H1 (cell line): Measurements from ENCODE around the gene ARCN1. TPM values are rescaled to one million over a fixed set of nuclear protein-coding genes. Genes with fewer than 3 reads are reported as not detected.

Experiments
- JUND ChIP-seq: IDR thresholded peaks from 2 replicates; pipeline ENCODE4 v1.6.1; 2011; ENCODE audit warnings: mild to moderate bottlenecking, improper control_type of control experiment, low read length
- KDM5A ChIP-seq: fragments of 200-600 bp; IDR thresholded peaks from 2 replicates; pipeline ENCODE4 v1.7.1; 2012; ENCODE audit warnings: mild to moderate bottlenecking, low read length, inconsistent platforms, mixed read lengths
- SIN3A ChIP-seq, 2 experiments: IDR thresholded peaks in 1 of 2; conservative IDR thresholded peaks in 1 of 2; 2 replicates each; pipeline ENCODE4 v1.6.1; 2011 to 2012; ENCODE audit warnings: low read length in 2 of 2, improper control_type of control experiment in 1 of 2, low read depth in 1 of 2, mild to moderate bottlenecking in 1 of 2
- TEAD4 ChIP-seq: IDR thresholded peaks from 2 replicates; pipeline ENCODE4 v1.6.1; 2012; ENCODE audit warnings: low read depth, low read length, inconsistent platforms, mixed read lengths
- polyA plus RNA-seq, 7 experiments: library from polyadenylated mRNA; depleted of rRNA in 3 of 7; stranded (reverse) in 5 of 7; unstranded in 2 of 7; fragments of >200 nt in 5 of 7; fragments of 200-250 nt in 2 of 7; gene quantifications; 1 replicate in 5 of 7; 2 replicates in 1 of 7; 4 replicates in 1 of 7; pipeline versions ENCODE4 v1.2.1 to v1.2.3, GENCODE V29; 2011 to 2013; ENCODE audit warnings: missing spikeins in 2 of 7, mixed read lengths in 2 of 7
- total RNA-seq: library from RNA; stranded (reverse); fragmentation: NEBNext Ultra II Directional; extraction: Animal tissue kit (Norgen Biotek cat#: 25700); gene quantifications from 2 replicates; pipeline ENCODE4 v1.2.1, GENCODE V29; 2021

The ARCN1 gene
- total and polyA plus RNA-seq, 2 of the 8 experiments (the other 6 are each of a cell fraction or from before 2014, with no cell fraction given): 132 to 146 TPM

GRCh38 chr11:118618115-118618990 lies 46.1 kb downstream of the ARCN1 start (continued):
- TF ChIP-seq SIN3A (conservative IDR thresholded peaks at IDR 0.05 in 1 of 2, IDR thresholded peaks at IDR 0.05 in 1 of 2; ENCODE audit: low read depth in 1 of 2, low read length in 2 of 2) (no peak), KDM5A (no peak), TEAD4 (no peak), JUND (no peak)
